Stimulated activated CD8-positive, alpha-beta memory T cell treated with anti-CD3 and anti-CD28 coated beads, Interleukin-12 subunit alpha, Interleukin-12 subunit beta, amount 100 ng/mL, for 1 hour (primary cell): Measurements from ENCODE around the gene LRRC4B.
"Not testable (repeated sequence)": the region's sequence is repeated elsewhere in the genome, so short reads cannot be mapped to it uniquely, and the experiment has no call there.

Experiments
- DNase-seq: peaks from one replicate; pipeline ENCODE4 v3.0.0-alpha.2; 2020; ENCODE audit warnings: low read depth

The LRRC4B gene

GRCh38 chr19:50567882-50568727 lies at the start of gene LRRC4B:
LRRC4B (minus strand) TSS chr19:50568435; CDS start chr19:50548838, 19,597 bp downstream.
- DNase-seq = no peak

- not testable (repeated sequence) for DNase-seq
These were observed 44.5 kb upstream of the LRRC4B start for GRCh38 chr19:50612504-50613404.

- peak; percentile 47 for DNase-seq
These were observed 39.9 kb upstream of the LRRC4B start for GRCh38 chr19:50607874-50608785.

- DNase-seq = no peak
These were observed 39.2 kb upstream of the LRRC4B start for GRCh38 chr19:50607388-50607787.

- DNase-seq = not testable (repeated sequence)
These were observed 38.0 kb upstream of the LRRC4B start for GRCh38 chr19:50606059-50606836.

- not testable (repeated sequence) for DNase-seq
These were observed 36.2 kb upstream of the LRRC4B start for GRCh38 chr19:50604264-50605073.

GRCh38 chr19:50602935-50603334 lies 34.7 kb upstream of the LRRC4B start:
- no peak for DNase-seq

- no peak for DNase-seq
These were observed 34.3 kb upstream of the LRRC4B start for GRCh38 chr19:50602496-50602895.

- no peak for DNase-seq
These were observed 33.8 kb upstream of the LRRC4B start for GRCh38 chr19:50602089-50602422.

- DNase-seq = no peak
These were observed 33.3 kb upstream of the LRRC4B start for GRCh38 chr19:50601407-50602088.

GRCh38 chr19:50599427-50599826 lies 31.2 kb upstream of the LRRC4B start:
- DNase-seq = no peak

GRCh38 chr19:50590191-50590590 lies 22.0 kb upstream of the LRRC4B start:
- no peak for DNase-seq

- not testable (repeated sequence) for DNase-seq
These were observed 13.8 kb upstream of the LRRC4B start for GRCh38 chr19:50581795-50582660.

GRCh38 chr19:50580970-50581634 lies 12.9 kb upstream of the LRRC4B start:
- DNase-seq = no peak

GRCh38 chr19:50580240-50580639 lies 12.0 kb upstream of the LRRC4B start:
- no peak for DNase-seq

GRCh38 chr19:50576769-50577168 lies 8.5 kb upstream of the LRRC4B start:
- not testable (repeated sequence) for DNase-seq

GRCh38 chr19:50573741-50574461 lies 5.7 kb upstream of the LRRC4B start:
- no peak for DNase-seq
